Endothelial cell (in vitro differentiated cells): Measurements from ENCODE around the gene ITGAE. TPM values are rescaled to one million over a fixed set of nuclear protein-coding genes. Genes with fewer than 3 reads are reported as not detected.

Source experiments
- DNase-seq: peaks from one replicate; pipeline ENCODE4 v3.0.0; 2021; ENCODE audit warnings: low spot score
- H3K27ac Mint-ChIP-seq: one replicate; pipeline ENCODE4 v1.8.0; 2021; ENCODE audit warnings: mixed read lengths, inconsistent platforms; ENCODE audit not compliant: unreplicated experiment
- H3K27me3 Mint-ChIP-seq: one replicate; pipeline ENCODE4 v1.8.0; 2021; ENCODE audit warnings: mild to moderate bottlenecking, moderate library complexity, mixed read lengths, inconsistent platforms; ENCODE audit not compliant: unreplicated experiment
- H3K36me3 Mint-ChIP-seq: one replicate; pipeline ENCODE4 v1.8.0; 2021; ENCODE audit warnings: mild to moderate bottlenecking, low read depth, mixed read lengths, inconsistent platforms; ENCODE audit not compliant: unreplicated experiment
- H3K4me1 Mint-ChIP-seq: one replicate; pipeline ENCODE4 v1.8.0; 2021; ENCODE audit warnings: mild to moderate bottlenecking, mixed read lengths, inconsistent platforms; ENCODE audit not compliant: unreplicated experiment
- H3K4me3 Mint-ChIP-seq: one replicate; pipeline ENCODE4 v1.8.0; 2021; ENCODE audit warnings: mild to moderate bottlenecking, mixed read lengths, inconsistent platforms; ENCODE audit not compliant: unreplicated experiment
- H3K9me3 Mint-ChIP-seq: one replicate; pipeline ENCODE4 v1.8.0; 2021; ENCODE audit warnings: mixed read lengths, inconsistent platforms; ENCODE audit not compliant: unreplicated experiment
- total RNA-seq: library from RNA; stranded (reverse); fragmentation: NEBNext Ultra II Directional; extraction: Animal tissue kit (Norgen Biotek cat#: 25700); gene quantifications from one replicate; pipeline ENCODE4 v1.2.1, GENCODE V29; 2021; ENCODE audit not compliant: unreplicated experiment
- TF ChIP-seq, protein P1 (sequence below): fragments of 200-600 bp; sonication (generic); IDR thresholded peaks from one replicate; pipeline ENCODE4 v1.5.0; 2021; ENCODE audit warnings: antibody characterized with exemption; ENCODE audit not compliant: unreplicated experiment

ITGAE gene
- total RNA-seq, 1 donor from 2014 or later: 30.0 TPM

DNA sequence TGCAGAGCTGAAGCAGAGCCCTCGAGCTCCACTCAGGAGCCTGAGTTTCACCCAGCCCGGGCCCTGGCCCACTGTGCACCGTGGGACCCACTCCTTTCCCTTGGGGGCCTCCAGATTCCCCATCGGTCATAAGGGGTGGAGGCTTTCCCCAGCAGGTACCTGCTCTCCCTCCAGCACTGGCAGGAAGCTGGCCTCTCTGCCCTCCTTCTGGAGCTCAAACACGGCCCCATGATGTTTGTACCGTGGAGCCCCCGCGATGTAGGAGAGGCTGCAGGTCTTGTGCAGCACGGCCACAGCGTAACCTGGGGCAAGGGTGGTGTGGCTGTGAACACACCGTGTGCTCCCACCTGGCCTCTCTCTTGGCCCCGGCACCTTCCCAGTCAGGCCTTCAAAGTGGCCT is 47.4 kb downstream of the ITGAE start:
- TF ChIP-seq, protein P1, sequence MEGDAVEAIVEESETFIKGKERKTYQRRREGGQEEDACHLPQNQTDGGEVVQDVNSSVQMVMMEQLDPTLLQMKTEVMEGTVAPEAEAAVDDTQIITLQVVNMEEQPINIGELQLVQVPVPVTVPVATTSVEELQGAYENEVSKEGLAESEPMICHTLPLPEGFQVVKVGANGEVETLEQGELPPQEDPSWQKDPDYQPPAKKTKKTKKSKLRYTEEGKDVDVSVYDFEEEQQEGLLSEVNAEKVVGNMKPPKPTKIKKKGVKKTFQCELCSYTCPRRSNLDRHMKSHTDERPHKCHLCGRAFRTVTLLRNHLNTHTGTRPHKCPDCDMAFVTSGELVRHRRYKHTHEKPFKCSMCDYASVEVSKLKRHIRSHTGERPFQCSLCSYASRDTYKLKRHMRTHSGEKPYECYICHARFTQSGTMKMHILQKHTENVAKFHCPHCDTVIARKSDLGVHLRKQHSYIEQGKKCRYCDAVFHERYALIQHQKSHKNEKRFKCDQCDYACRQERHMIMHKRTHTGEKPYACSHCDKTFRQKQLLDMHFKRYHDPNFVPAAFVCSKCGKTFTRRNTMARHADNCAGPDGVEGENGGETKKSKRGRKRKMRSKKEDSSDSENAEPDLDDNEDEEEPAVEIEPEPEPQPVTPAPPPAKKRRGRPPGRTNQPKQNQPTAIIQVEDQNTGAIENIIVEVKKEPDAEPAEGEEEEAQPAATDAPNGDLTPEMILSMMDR: no peak
- Mint-ChIP-seq H3K36me3 (no peaks in the 10 kb centered on the region), H3K4me1 (no peaks in the 10 kb centered on the region), H3K9me3 (no peaks in the 10 kb centered on the region), H3K27ac (peak overlapping the region; percentile 85), H3K27me3 (peaks cover 4% of the 10 kb centered on the region), H3K4me3 (no peak overlapping the region)
- no peak for DNase-seq

GRCh38 chr17:3751836-3752235 is 49.2 kb downstream of the ITGAE start:
- no peaks in the 10 kb centered on the region for H3K36me3 Mint-ChIP-seq
- H3K9me3 Mint-ChIP-seq: no peaks in the 10 kb centered on the region
- no peak overlapping the region for H3K27ac Mint-ChIP-seq
- no peaks in the 10 kb centered on the region for H3K4me1 Mint-ChIP-seq
- TF ChIP-seq, protein P1: no peak
- no peak overlapping the region for H3K4me3 Mint-ChIP-seq
- no peak for DNase-seq
- peaks cover 1% of the 10 kb centered on the region for H3K27me3 Mint-ChIP-seq

DNA sequence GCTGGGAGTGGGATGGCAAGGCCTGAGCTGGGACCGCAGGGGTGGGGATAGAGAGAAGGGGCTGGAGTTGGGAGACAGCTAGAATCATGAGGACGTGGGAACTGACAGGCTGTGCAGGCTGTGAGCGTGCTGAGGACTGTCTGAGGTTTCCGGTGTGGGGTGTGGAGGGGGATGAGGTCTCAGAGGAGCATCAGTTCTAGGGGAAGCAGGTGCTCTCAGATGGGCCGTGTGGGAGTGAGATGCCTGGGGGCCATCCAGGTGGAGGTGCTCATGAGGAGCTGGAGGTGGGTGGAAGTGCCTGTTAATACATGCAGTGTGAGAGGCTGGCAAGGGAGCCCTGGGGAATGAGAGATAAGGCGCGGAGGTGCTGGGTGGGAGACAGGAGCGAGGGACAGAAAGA is 50.1 kb downstream of the ITGAE start:
- no peaks in the 10 kb centered on the region for H3K9me3 Mint-ChIP-seq
- TF ChIP-seq, protein P1: no peak
- DNase-seq: no peak
- no peaks in the 10 kb centered on the region for H3K36me3 Mint-ChIP-seq
- no peak overlapping the region for H3K27ac Mint-ChIP-seq
- peaks cover 1% of the 10 kb centered on the region for H3K27me3 Mint-ChIP-seq
- H3K4me1 Mint-ChIP-seq: no peaks in the 10 kb centered on the region
- H3K4me3 Mint-ChIP-seq: no peak overlapping the region

DNA sequence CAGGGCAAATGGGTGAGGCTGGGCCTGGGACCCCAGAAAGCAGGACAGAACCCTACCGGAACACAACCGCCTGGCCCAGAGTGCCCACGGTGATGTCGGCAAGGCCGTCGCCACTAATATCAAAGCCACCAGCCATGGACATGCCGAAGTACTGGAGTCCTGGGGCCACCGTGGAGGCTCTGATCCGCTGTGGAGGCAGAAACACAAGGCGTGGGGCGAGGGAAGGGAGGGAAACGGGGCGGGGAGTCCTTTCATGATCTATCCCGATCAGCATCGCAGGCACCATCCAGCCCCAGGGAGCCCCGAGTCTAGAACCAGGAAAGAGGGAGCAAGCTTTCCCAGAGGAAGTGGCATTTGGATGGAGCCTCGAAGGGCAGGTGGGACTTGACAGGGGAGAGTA is 50.7 kb downstream of the ITGAE start:
- Mint-ChIP-seq H3K4me3 (no peak overlapping the region), H3K4me1 (no peaks in the 10 kb centered on the region), H3K27ac (no peak overlapping the region), H3K27me3 (peaks cover 1% of the 10 kb centered on the region), H3K36me3 (no peaks in the 10 kb centered on the region), H3K9me3 (no peaks in the 10 kb centered on the region)
- TF ChIP-seq, protein P1: no peak
- no peak for DNase-seq

- DNase-seq: no peak
- no peaks in the 10 kb centered on the region for H3K9me3 Mint-ChIP-seq
- TF ChIP-seq, protein P1: no peak
- no peak overlapping the region for H3K4me3 Mint-ChIP-seq
- H3K36me3 Mint-ChIP-seq: no peaks in the 10 kb centered on the region
- no peak overlapping the region for H3K27ac Mint-ChIP-seq
- H3K27me3 Mint-ChIP-seq: no peaks in the 10 kb centered on the region
- no peaks in the 10 kb centered on the region for H3K4me1 Mint-ChIP-seq
These were observed 52.4 kb downstream of the ITGAE start for GRCh38 chr17:3748576-3748975.
